CD14-positive monocyte (primary cell): ENCODE results near the gene NCOA6. TPM values are rescaled to one million over a fixed set of nuclear protein-coding genes. Genes with fewer than 3 reads are reported as not detected.

ENCODE experiments used
- DNase-seq, 3 donors: peaks; one replicate each; pipeline ENCODE4 v3.0.0-alpha.2; 2011 to 2022
- H2AFZ ChIP-seq: 2 replicates; pipeline ENCODE4 v1.6.0; 2012; ENCODE audit warnings: mild to moderate bottlenecking, low read depth, low read length, inconsistent platforms; ENCODE audit not compliant: insufficient read depth, poor library complexity, severe bottlenecking
- H3K27ac ChIP-seq, 2 donors: 1 replicate in 1 of 2; 2 replicates in 1 of 2; pipeline ENCODE4 v1.5.1; 2012 to 2013; ENCODE audit warnings: low read length in 2 of 2, control low read depth in 1 of 2, inconsistent platforms in 1 of 2, low read depth in 1 of 2, mild to moderate bottlenecking in 1 of 2
- H3K27me3 ChIP-seq, 2 donors: one replicate each; pipeline versions ENCODE4 v1.6.0 to v1.6.1; 2011 to 2013; ENCODE audit warnings: low read length in 2 of 2; ENCODE audit not compliant: control insufficient read depth in 2 of 2, insufficient read depth in 2 of 2
- H3K36me3 ChIP-seq, 2 donors: replicated peaks in 1 of 2; 1 replicate in 1 of 2; 2 replicates in 1 of 2; pipeline versions ENCODE4 v1.5.1 to v1.6.1; 2012 to 2013; ENCODE audit warnings: low read length in 2 of 2, control low read depth in 1 of 2, inconsistent platforms in 1 of 2, mild to moderate bottlenecking in 1 of 2; ENCODE audit not compliant: insufficient read depth in 2 of 2, control insufficient read depth in 1 of 2
- H3K4me1 ChIP-seq, 2 donors: 1 replicate in 1 of 2; 2 replicates in 1 of 2; pipeline versions ENCODE4 v1.5.1 to v1.6.1; 2012 to 2013; ENCODE audit warnings: low read length in 2 of 2, control low read depth in 1 of 2, inconsistent platforms in 1 of 2, mild to moderate bottlenecking in 1 of 2, moderate library complexity in 1 of 2; ENCODE audit not compliant: insufficient read depth in 2 of 2, control insufficient read depth in 1 of 2
- H3K4me2 ChIP-seq: replicated peaks from 2 replicates; pipeline ENCODE3; 2012; ENCODE audit warnings: low read length, moderate library complexity, mild to moderate bottlenecking; ENCODE audit not compliant: poor library complexity, severe bottlenecking; ENCODE audit errors: extremely low read depth
- H3K4me3 ChIP-seq, 3 experiments: fragments of 200-600 bp in 1 of 3; sonication (generic) in 1 of 3; replicated peaks in 1 of 3; 1 replicate in 2 of 3; 2 replicates in 1 of 3; pipeline ENCODE4 v1.5.1; 2011 to 2013; ENCODE audit warnings: low read length in 3 of 3, mild to moderate bottlenecking in 3 of 3, control low read depth in 2 of 3, low read depth in 2 of 3, inconsistent platforms in 1 of 3, moderate library complexity in 1 of 3
- H3K79me2 ChIP-seq: 2 replicates; pipeline ENCODE4 v1.6.0; 2012; ENCODE audit warnings: mild to moderate bottlenecking, control low read depth, inconsistent platforms, low read length, moderate library complexity; ENCODE audit not compliant: insufficient read depth
- H3K9ac ChIP-seq: 2 replicates; pipeline ENCODE4 v1.6.0; 2017; ENCODE audit warnings: low read length, mild to moderate bottlenecking; ENCODE audit not compliant: insufficient read depth, poor library complexity, severe bottlenecking
- H3K9me3 ChIP-seq, 2 donors: replicated peaks in 1 of 2; 1 replicate in 1 of 2; 2 replicates in 1 of 2; pipeline versions ENCODE4 v1.5.1 to v1.6.1; 2012 to 2013; ENCODE audit warnings: low read length in 2 of 2, control low read depth in 1 of 2; ENCODE audit not compliant: control insufficient read depth in 1 of 2, insufficient read depth in 1 of 2
- H4K20me1 ChIP-seq: 2 replicates; pipeline ENCODE4 v1.6.0; 2012; ENCODE audit warnings: mild to moderate bottlenecking, low read length, control low read depth, moderate library complexity; ENCODE audit not compliant: insufficient read depth
- H3K27ac Mint-ChIP-seq, 7 donors: one replicate each; pipeline ENCODE4 v1.8.0; 2020; ENCODE audit warnings: mild to moderate bottlenecking in 7 of 7, mixed read lengths in 7 of 7, moderate library complexity in 6 of 7, inconsistent platforms in 2 of 7
- H3K27me3 Mint-ChIP-seq, 3 donors: one replicate each; pipeline ENCODE4 v1.8.0; 2021 to 2022; ENCODE audit warnings: low read depth in 3 of 3, mild to moderate bottlenecking in 3 of 3, mixed read lengths in 3 of 3, moderate library complexity in 3 of 3, inconsistent platforms in 1 of 3
- H3K36me3 Mint-ChIP-seq, 2 donors: one replicate each; pipeline ENCODE4 v1.8.0; 2020; ENCODE audit warnings: mixed read lengths in 2 of 2, inconsistent platforms in 1 of 2, mild to moderate bottlenecking in 1 of 2
- H3K4me1 Mint-ChIP-seq: one replicate; pipeline ENCODE4 v1.8.0; 2020; ENCODE audit warnings: mild to moderate bottlenecking, mixed read lengths
- H3K4me3 Mint-ChIP-seq, 2 donors: one replicate each; pipeline ENCODE4 v1.8.0; 2020; ENCODE audit warnings: mild to moderate bottlenecking in 2 of 2, mixed read lengths in 2 of 2, moderate library complexity in 1 of 2
- H3K9me3 Mint-ChIP-seq, 7 donors: one replicate each; pipeline ENCODE4 v1.8.0; 2020 to 2022; ENCODE audit warnings: mixed read lengths in 7 of 7, mild to moderate bottlenecking in 6 of 7, moderate library complexity in 6 of 7, inconsistent platforms in 2 of 7
- WGBS: methylation state at CpG from one replicate; pipeline ENCODE4 v1.1.5; 2013; ENCODE audit warnings: missing lambda C conversion rate; ENCODE audit not compliant: insufficient coverage; 5-methylcytosine and 5-hydroxymethylcytosine counted together
- intact Hi-C, 2 donors: fragments of 100-400 bp; cut with micrococcal nuclease; formaldehyde crosslinking; loops; one replicate each; pipeline versions ENCODE4 v1.15.0 to v1.15.1; 2023
- polyA plus RNA-seq, 3 donors: library from polyadenylated mRNA; depleted of rRNA in 1 of 3; unstranded in 2 of 3; stranded (reverse) in 1 of 3; fragments of 300-500 nt in 2 of 3; fragments of >200 nt in 1 of 3; fragmentation: Illumina TruSeq in 2 of 3; gene quantifications; 1 replicate in 2 of 3; 2 replicates in 1 of 3; pipeline ENCODE4 v1.2.3, GENCODE V29; 2012 to 2021
- TF ChIP-seq, protein P1 (sequence below): fragments of 200-600 bp; IDR thresholded peaks from one replicate; pipeline ENCODE4 v1.8.0; 2022; ENCODE audit warnings: antibody characterized with exemption, mild to moderate bottlenecking

NCOA6 gene
- polyA plus RNA-seq, 3 donors = 2.8 to 19.0 (median 3.9) TPM

DNA sequence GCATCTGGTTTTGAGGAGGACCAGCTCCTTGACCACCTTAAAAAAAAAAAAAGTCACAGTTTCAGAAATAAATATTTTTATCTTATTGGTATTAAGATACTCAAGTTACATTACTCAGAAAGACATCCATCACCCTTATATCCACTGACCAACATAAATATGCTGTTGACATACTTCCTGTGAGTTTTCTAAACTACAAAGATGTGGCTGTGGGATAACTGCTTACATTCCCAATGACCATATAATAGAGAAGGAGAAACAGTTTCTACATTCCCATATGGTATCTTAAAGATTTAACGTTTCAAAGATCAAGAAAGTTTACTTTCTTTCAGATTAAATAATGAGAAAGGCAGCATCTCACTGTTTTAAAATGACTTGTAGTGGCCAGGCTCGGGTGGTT, 75.0 kb downstream of the NCOA6 start:
- peak overlapping the region in 1 of 7 donors; percentile 26 for H3K27ac Mint-ChIP-seq
- no peaks in the 10 kb centered on the region for H3K4me1 Mint-ChIP-seq
- H3K4me3 Mint-ChIP-seq = no peak overlapping the region
- peaks cover 78 to 94% of the 10 kb centered on the region in 2 donors for H3K36me3 Mint-ChIP-seq
- no peaks in the 10 kb centered on the region for H3K27me3 ChIP-seq
- TF ChIP-seq, protein P1, sequence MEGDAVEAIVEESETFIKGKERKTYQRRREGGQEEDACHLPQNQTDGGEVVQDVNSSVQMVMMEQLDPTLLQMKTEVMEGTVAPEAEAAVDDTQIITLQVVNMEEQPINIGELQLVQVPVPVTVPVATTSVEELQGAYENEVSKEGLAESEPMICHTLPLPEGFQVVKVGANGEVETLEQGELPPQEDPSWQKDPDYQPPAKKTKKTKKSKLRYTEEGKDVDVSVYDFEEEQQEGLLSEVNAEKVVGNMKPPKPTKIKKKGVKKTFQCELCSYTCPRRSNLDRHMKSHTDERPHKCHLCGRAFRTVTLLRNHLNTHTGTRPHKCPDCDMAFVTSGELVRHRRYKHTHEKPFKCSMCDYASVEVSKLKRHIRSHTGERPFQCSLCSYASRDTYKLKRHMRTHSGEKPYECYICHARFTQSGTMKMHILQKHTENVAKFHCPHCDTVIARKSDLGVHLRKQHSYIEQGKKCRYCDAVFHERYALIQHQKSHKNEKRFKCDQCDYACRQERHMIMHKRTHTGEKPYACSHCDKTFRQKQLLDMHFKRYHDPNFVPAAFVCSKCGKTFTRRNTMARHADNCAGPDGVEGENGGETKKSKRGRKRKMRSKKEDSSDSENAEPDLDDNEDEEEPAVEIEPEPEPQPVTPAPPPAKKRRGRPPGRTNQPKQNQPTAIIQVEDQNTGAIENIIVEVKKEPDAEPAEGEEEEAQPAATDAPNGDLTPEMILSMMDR = no peak
- H3K79me2 ChIP-seq = no peaks in the 10 kb centered on the region
- peaks cover 0 to 2% (median 0%) of the 10 kb centered on the region in 3 donors for H3K27me3 Mint-ChIP-seq
- intact Hi-C loops = no loop called here
- no peaks in the 10 kb centered on the region for H3K9me3 ChIP-seq
- H3K27ac ChIP-seq = no peak overlapping the region
- no peak overlapping the region for H3K9ac ChIP-seq
- DNase-seq = no peak
- H4K20me1 ChIP-seq = no peaks in the 10 kb centered on the region
- no CpG with 5 or more reads among the region's 2 CpGs for WGBS
- no peak overlapping the region for H3K4me2 ChIP-seq
- H3K36me3 ChIP-seq = peaks cover 86 to 97% of the 10 kb centered on the region in 2 donors
- no peak overlapping the region for H3K4me3 ChIP-seq
- no peaks in the 10 kb centered on the region for H3K4me1 ChIP-seq
- H3K9me3 Mint-ChIP-seq = no peaks in the 10 kb centered on the region
- H2AFZ ChIP-seq = no peak overlapping the region

DNA sequence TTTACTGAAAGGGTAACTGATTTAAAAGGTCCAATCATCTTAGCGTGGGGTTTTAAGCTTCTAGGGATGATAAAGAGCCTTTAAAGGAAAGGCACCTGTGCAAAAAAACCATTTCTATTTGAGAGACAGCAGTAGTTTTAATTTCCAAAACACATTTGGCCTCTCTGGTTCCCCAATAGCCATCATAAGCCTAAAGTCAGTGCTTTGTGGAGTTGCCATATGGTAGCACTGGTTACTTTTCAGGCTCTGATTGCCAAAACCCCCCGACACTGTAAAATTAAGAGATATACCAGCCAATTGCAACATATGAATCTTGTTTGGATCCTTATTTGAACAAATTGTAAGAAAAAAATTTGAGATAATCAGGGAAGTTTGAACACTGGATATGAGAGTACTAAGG, 76.7 kb downstream of the NCOA6 start:
- no peak overlapping the region for H3K27ac ChIP-seq
- intact Hi-C loops = no loop called here
- peaks cover 0 to 4% (median 0%) of the 10 kb centered on the region in 3 donors for H3K27me3 Mint-ChIP-seq
- no peaks in the 10 kb centered on the region for H3K9me3 Mint-ChIP-seq
- H3K4me3 Mint-ChIP-seq = no peak overlapping the region
- H4K20me1 ChIP-seq = no peaks in the 10 kb centered on the region
- H3K9ac ChIP-seq = no peak overlapping the region
- DNase-seq = no peak
- peaks cover 85 to 98% of the 10 kb centered on the region in 2 donors for H3K36me3 ChIP-seq
- no peak overlapping the region for H2AFZ ChIP-seq
- H3K4me1 ChIP-seq = no peaks in the 10 kb centered on the region
- H3K4me3 ChIP-seq = no peak overlapping the region
- peaks cover 79 to 95% of the 10 kb centered on the region in 2 donors for H3K36me3 Mint-ChIP-seq
- H3K79me2 ChIP-seq = no peaks in the 10 kb centered on the region
- TF ChIP-seq, protein P1 = no peak
- no CpG with 5 or more reads among the region's 2 CpGs for WGBS
- no peak overlapping the region for H3K4me2 ChIP-seq
- H3K9me3 ChIP-seq = no peaks in the 10 kb centered on the region
- H3K27ac Mint-ChIP-seq = no peak overlapping the region
- H3K4me1 Mint-ChIP-seq = no peaks in the 10 kb centered on the region
- H3K27me3 ChIP-seq = no peaks in the 10 kb centered on the region
